Ishikawa (cell line): Measurements from ENCODE around the gene S100A1.

Source experiments
- CEBPB ChIP-seq: IDR thresholded peaks from 2 replicates; pipeline ENCODE4 v1.6.1; 2012
- EGR1 ChIP-seq: IDR thresholded peaks from 2 replicates; pipeline ENCODE4 v1.6.1; 2012
- EP300 ChIP-seq: IDR thresholded peaks from 2 replicates; pipeline ENCODE4 v1.6.1; 2012; ENCODE audit warnings: borderline replicate concordance
- FOXM1 ChIP-seq: IDR thresholded peaks from 2 replicates; pipeline ENCODE4 v1.6.1; 2012; ENCODE audit warnings: low read depth, borderline replicate concordance
- RAD21 ChIP-seq: IDR thresholded peaks from 2 replicates; pipeline ENCODE4 v1.6.1; 2012; ENCODE audit warnings: low read depth
- REST ChIP-seq: IDR thresholded peaks from 2 replicates; pipeline ENCODE4 v1.6.1; 2012; ENCODE audit warnings: low read depth, mild to moderate bottlenecking
- TAF1 ChIP-seq: IDR thresholded peaks from 2 replicates; pipeline ENCODE4 v1.6.1; 2012; ENCODE audit warnings: low read depth, mild to moderate bottlenecking
- YY1 ChIP-seq: IDR thresholded peaks from 2 replicates; pipeline ENCODE4 v1.6.1; 2012; ENCODE audit warnings: low read depth

- no peak for TF ChIP-seq CEBPB
- TF ChIP-seq YY1, result no peak
- TF ChIP-seq FOXM1, result no peak
- TF ChIP-seq TAF1, result no peak
- TF ChIP-seq RAD21, result no peak
- TF ChIP-seq REST, result no peak
- no peak for TF ChIP-seq EP300
- no peak for TF ChIP-seq EGR1
Measured at GRCh38 chr1:153628638-153629342, 556 bp downstream of the S100A1 start.
